Measurements from ENCODE around the gene RPS6KA5. TPM values are rescaled to one million over a fixed set of nuclear protein-coding genes. Genes with fewer than 3 reads are reported as not detected.

RPS6KA5 gene
- total and polyA plus RNA-seq, 10 donors: 1.4 to 17.8 (median 8.5) TPM

DNA sequence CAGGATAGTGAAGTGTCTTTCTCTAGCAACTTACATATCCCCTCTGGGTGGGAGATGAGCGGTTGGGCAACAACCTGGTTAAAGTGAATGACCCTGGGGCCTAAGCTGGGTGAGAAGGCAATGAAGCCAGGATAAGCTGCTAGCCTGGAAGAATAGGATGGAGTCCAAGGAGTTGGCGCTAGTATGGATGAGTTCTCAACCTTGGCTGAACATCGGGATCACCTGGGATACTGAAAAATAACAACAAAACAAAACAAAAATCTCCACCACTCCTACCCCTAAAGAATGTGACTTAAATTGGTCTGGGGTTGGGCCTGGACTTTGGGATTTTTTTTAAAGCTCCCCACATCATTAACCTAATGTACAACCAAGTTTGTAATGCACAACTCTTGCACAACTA is 4.8 kb upstream of the RPS6KA5 start:
- H3K27me3 ChIP-seq (replicated peaks in 1 of 7): no peaks in the 10 kb centered on the region
- 92 to 98% (median 95%) methylated on average over 3 of the region's 3 CpGs for WGBS, 5 donors
- no peak overlapping the region for H3K4me3 ChIP-seq
- peaks cover 12 to 68% (median 49%) of the 10 kb centered on the region in 6 donors for H3K4me1 ChIP-seq
- no peak overlapping the region for H3K27ac ChIP-seq
- TF ChIP-seq, protein P1, sequence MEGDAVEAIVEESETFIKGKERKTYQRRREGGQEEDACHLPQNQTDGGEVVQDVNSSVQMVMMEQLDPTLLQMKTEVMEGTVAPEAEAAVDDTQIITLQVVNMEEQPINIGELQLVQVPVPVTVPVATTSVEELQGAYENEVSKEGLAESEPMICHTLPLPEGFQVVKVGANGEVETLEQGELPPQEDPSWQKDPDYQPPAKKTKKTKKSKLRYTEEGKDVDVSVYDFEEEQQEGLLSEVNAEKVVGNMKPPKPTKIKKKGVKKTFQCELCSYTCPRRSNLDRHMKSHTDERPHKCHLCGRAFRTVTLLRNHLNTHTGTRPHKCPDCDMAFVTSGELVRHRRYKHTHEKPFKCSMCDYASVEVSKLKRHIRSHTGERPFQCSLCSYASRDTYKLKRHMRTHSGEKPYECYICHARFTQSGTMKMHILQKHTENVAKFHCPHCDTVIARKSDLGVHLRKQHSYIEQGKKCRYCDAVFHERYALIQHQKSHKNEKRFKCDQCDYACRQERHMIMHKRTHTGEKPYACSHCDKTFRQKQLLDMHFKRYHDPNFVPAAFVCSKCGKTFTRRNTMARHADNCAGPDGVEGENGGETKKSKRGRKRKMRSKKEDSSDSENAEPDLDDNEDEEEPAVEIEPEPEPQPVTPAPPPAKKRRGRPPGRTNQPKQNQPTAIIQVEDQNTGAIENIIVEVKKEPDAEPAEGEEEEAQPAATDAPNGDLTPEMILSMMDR (IDR thresholded peaks at IDR 0.05 in 8 of 11, conservative IDR thresholded peaks at IDR 0.05 in 3 of 11): no peak
- no peak for TF ChIP-seq POLR2AphosphoS5 (IDR thresholded peaks at IDR 0.05)
- TF ChIP-seq POLR2A (IDR thresholded peaks at IDR 0.05): no peak
- intact Hi-C loops (cut with DNase I; ENCODE audit: low total_unique reads): no loop called here
- no peak for DNase-seq
- H3K9me3 ChIP-seq: peaks cover 0 to 2% (median 0%) of the 10 kb centered on the region in 8 donors
- no peaks in the 10 kb centered on the region for H3K36me3 ChIP-seq

DNA sequence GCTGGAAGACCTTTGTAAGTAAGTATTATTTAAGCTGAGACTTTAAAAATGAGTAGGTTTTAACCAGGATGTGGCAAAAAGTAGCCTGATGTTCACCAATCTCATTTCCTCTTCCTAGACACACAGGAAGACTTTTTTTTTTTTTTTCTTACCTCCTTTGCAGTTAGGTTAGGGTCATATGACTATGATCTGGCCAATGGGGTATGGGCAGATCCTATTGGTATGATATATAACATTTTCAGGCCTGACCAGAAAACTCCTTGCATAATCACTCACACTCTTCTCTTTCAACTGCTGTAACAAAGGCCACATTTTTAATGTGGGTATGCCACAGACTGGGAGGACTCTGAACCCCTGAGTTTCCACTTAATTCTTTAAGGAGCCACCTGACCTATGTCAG is 2.7 kb upstream of the RPS6KA5 start:
- Histone ChIP-seq H3K9me3 (no peaks in the 10 kb centered on the region), H3K36me3 (no peaks in the 10 kb centered on the region), H3K27me3 (replicated peaks in 1 of 7) (no peaks in the 10 kb centered on the region), H3K4me1 (peaks cover 12 to 66% (median 55%) of the 10 kb centered on the region in 6 donors), H3K27ac (peak overlapping the region; percentile 44 to 99 (median 66)), H3K4me3 (peak overlapping the region in 1 of 8 donors; percentile 34)
- TF ChIP-seq, protein P1 (IDR thresholded peaks at IDR 0.05 in 8 of 11, conservative IDR thresholded peaks at IDR 0.05 in 3 of 11): no peak
- no peak for TF ChIP-seq POLR2AphosphoS5 (IDR thresholded peaks at IDR 0.05)
- no peak for TF ChIP-seq POLR2A (IDR thresholded peaks at IDR 0.05)
- no peak for DNase-seq
- intact Hi-C loops (cut with DNase I; ENCODE audit: low total_unique reads): no loop called here

DNA sequence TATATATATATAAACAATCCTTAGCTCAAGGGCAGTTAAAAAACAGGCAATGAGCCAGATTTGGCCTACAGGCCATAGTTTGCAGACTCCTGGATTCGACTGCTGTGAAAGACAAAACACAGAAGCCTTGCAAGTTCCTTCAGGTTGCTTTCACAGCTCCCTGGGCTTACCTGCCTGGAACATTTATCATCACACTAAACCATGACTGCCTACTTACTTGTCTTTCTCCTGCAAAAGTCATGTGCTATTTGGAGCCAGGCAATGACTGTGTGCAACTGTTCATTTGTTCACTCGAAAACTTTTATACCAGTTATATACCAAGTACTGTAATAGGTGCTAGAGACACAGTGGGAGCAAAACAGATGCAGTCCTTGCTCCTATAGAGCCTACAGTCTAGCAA is 2.2 kb upstream of the RPS6KA5 start:
- no peak for DNase-seq
- Histone ChIP-seq H3K27me3 (replicated peaks in 1 of 7) (no peaks in the 10 kb centered on the region), H3K4me3 (peak overlapping the region in 1 of 8 donors; percentile 34), H3K4me1 (peaks cover 12 to 66% (median 56%) of the 10 kb centered on the region in 6 donors), H3K9me3 (no peaks in the 10 kb centered on the region), H3K27ac (peak overlapping the region; percentile 44 to 99 (median 66)), H3K36me3 (no peaks in the 10 kb centered on the region)
- intact Hi-C loops (cut with DNase I; ENCODE audit: low total_unique reads): no loop called here
- WGBS, 5 donors: 83 to 95% (median 87%) methylated on average over 2 of the region's 2 CpGs
- no peak for TF ChIP-seq POLR2A (IDR thresholded peaks at IDR 0.05)
- TF ChIP-seq, protein P1 (IDR thresholded peaks at IDR 0.05 in 8 of 11, conservative IDR thresholded peaks at IDR 0.05 in 3 of 11): no peak
- TF ChIP-seq POLR2AphosphoS5 (IDR thresholded peaks at IDR 0.05): no peak

DNA sequence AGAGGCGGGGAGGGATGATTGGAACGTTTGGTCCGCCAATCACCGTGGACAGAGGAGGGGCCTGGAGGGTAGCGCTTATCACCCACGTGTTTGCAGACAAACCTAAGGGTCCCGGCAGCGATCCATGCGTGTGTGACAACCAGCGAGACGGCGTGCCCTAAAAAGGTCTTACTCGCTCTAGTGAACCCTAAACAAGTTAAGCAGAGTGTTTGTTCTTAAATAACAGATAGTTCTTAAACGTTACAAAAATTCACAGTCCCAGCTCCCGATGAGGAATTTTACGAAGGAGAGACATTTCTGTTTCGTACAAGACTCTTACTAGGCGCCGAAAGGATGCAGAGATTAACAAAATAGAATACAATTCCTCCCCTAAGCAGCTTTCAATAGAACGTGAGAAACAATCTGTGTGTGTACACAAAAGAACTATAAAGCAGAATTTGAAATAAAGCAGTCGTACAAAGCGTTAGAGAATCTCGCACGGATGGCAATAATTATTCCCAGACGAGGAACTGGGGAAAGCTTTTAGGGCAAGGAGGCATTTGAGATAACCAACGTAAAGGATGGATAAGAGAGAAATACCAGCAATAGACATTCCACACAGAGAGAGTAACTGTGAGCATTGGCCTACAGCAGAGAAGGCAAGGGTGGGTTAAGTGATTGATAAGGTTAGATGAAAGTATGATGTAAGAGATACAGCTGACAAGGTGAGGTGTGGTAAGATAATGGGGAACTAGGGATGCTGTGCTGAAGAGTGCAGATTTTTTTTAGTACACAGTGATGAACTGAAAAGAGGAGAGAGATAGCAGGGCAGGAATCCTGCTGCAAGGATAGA is 831 bp upstream of the RPS6KA5 start:
- no peaks in the 10 kb centered on the region for H3K9me3 ChIP-seq
- H3K4me1 ChIP-seq: peaks cover 7 to 57% (median 45%) of the 10 kb centered on the region in 6 donors
- H3K36me3 ChIP-seq: no peaks in the 10 kb centered on the region
- H3K4me3 ChIP-seq: peak overlapping the region; percentile 22 to 92 (median 59)
- no peak for DNase-seq
- WGBS, 5 donors: 4 to 6% (median 5%) methylated on average over 18 to 26 of the region's 26 CpGs
- H3K27ac ChIP-seq: peak overlapping the region; percentile 36 to 99 (median 98)
- H3K27me3 ChIP-seq (replicated peaks in 1 of 7): no peaks in the 10 kb centered on the region
- intact Hi-C loops (cut with DNase I; ENCODE audit: low total_unique reads): no loop called here
- TF ChIP-seq POLR2A (IDR thresholded peaks at IDR 0.05): peak in 1 of 3 donors; percentile 52
- TF ChIP-seq, protein P1 (IDR thresholded peaks at IDR 0.05 in 8 of 11, conservative IDR thresholded peaks at IDR 0.05 in 3 of 11): no peak
